ENCODE measurements around the gene RPP21.

The RPP21 gene

DNA sequence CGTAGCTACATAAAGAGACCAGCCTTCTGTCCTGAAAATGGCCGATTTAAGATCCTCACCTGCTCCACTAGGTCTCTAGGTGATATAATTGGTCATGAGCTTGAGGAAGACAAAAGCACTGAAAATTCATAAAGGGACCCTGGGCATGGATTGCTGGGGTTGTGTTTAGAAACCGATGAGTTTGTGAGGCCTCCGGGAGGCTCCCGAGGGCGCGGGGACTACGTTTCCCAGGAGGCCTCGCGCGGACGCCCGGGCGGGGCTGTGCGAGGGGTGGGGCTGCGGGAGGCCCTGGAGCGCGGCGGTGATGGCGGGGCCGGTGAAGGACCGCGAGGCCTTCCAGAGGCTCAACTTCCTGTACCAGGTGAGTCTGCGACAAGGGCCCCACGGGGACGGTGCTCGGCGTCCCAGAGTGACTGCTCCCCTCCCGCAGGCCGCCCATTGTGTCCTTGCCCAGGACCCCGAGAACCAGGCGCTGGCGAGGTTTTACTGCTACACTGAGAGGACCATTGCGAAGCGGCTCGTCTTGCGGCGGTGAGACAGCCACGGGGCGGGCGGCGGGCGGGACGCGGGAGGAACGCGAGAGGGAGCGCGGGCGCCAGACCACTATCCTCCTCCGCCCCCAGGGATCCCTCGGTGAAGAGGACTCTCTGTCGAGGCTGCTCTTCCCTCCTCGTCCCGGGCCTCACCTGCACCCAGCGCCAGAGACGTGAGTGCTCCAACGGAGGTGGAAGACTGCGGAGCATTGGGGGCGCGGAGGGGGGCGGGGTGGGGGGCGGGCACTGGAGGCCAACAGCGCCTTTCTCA, at the start of gene RPP21:
Gene RPP21, plus strand, starts transcription at position 289 of the 804 bp plus-strand sequence. Its CDS starts 16 bp downstream, at position 305.
- H3K27me3 ChIP-seq (ENCODE audit: insufficient read depth, low read depth, severe bottlenecking) = no peaks in the 10 kb centered on the region

DNA sequence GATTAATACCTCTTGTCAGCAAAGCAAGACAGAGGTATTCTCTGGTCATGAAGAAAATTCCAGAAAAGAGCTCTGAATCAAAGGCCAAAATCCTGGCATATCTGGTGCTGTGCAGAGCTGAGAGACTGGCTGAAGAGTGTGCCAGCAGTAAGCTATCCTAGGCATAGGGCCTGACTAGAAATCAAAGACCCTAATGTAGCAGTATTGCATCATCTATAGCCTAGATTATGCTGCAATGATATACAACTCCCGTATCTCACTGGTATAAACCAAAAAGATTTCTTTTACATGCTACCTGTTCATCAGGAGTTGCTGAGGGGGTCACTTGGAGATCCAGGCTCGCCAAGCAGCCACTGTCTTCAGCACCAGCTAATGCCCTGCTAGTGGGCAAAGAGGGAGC, 49.1 kb upstream of the RPP21 start:
- Histone ChIP-seq H3K27me3 (ENCODE audit: insufficient read depth, low read depth, severe bottlenecking) (no peaks in the 10 kb centered on the region), H3K27ac (no peak overlapping the region), H3K36me3 (peaks cover 51% of the 10 kb centered on the region), H3K4me3 (ENCODE audit: low read depth, low read length) (no peak overlapping the region), H3K9me3 (ENCODE audit: severe bottlenecking) (peaks cover 16% of the 10 kb centered on the region)
- DNase-seq = no peak
- TF ChIP-seq, protein P1, sequence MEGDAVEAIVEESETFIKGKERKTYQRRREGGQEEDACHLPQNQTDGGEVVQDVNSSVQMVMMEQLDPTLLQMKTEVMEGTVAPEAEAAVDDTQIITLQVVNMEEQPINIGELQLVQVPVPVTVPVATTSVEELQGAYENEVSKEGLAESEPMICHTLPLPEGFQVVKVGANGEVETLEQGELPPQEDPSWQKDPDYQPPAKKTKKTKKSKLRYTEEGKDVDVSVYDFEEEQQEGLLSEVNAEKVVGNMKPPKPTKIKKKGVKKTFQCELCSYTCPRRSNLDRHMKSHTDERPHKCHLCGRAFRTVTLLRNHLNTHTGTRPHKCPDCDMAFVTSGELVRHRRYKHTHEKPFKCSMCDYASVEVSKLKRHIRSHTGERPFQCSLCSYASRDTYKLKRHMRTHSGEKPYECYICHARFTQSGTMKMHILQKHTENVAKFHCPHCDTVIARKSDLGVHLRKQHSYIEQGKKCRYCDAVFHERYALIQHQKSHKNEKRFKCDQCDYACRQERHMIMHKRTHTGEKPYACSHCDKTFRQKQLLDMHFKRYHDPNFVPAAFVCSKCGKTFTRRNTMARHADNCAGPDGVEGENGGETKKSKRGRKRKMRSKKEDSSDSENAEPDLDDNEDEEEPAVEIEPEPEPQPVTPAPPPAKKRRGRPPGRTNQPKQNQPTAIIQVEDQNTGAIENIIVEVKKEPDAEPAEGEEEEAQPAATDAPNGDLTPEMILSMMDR (IDR thresholded peaks at IDR 0.05; ENCODE audit: low read depth, low read length) = no peak

More for the DNA sequence above, at the start of gene RPP21:
- peaks cover 48% of the 10 kb centered on the region for H3K36me3 ChIP-seq
- TF ChIP-seq, protein P1 (IDR thresholded peaks at IDR 0.05; ENCODE audit: low read depth, low read length) = 0 out of 2 replicates have a peak, but pooled peaks have one; percentile 2
- H3K4me3 ChIP-seq (ENCODE audit: low read depth, low read length) = peak within 1 kb of the TSS; percentile 67
- peak; percentile 95 for DNase-seq
- peak within 1 kb of the TSS; percentile 98 for H3K27ac ChIP-seq
- no peaks in the 10 kb centered on the region for H3K9me3 ChIP-seq (ENCODE audit: severe bottlenecking)

DNA sequence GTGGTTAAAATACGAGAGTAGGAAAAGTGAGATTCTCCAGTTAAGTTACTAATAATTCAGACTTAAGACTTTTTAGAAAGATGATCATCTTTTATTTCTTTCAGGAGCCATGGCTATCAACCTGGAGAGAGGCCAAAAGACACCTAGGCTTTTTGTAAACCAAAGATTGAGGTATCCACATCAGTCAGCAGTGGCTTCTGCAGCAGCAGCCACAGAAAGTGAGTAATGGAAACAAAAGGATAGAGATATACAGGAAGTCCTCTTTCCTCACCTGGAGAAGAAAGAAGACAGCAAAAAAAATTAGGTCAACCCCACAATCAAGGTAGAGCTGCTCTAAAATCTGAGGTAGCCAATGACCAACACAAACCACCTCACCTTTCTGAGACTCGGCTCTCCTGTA, 41.0 kb upstream of the RPP21 start:
- TF ChIP-seq, protein P1 (IDR thresholded peaks at IDR 0.05; ENCODE audit: low read depth, low read length) = no peak
- Histone ChIP-seq H3K4me3 (ENCODE audit: low read depth, low read length) (no peak overlapping the region), H3K36me3 (peaks cover 59% of the 10 kb centered on the region), H3K27ac (no peak overlapping the region), H3K9me3 (ENCODE audit: severe bottlenecking) (peaks cover 18% of the 10 kb centered on the region), H3K27me3 (ENCODE audit: insufficient read depth, low read depth, severe bottlenecking) (no peaks in the 10 kb centered on the region)
- DNase-seq = no peak

DNA sequence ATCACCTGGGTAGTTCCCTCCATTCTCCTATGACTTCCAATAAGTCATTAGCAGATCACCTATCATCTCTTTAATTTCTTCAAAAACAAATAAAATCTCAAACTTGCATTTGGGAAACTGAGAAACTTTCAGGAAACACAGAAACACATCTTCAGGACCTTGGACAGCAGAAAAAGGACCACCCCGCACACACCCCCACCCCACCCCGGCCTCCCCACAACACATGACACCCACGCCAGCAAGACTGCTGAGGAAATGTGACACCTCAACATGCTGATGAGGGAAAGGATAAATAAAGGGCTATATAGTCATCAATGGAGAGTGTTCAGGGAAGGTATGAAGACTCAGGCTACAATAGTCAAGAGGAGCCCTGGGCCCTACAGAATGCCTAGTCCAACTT, 33.9 kb upstream of the RPP21 start:
- H3K4me3 ChIP-seq (ENCODE audit: low read depth, low read length) = no peak overlapping the region
- TF ChIP-seq, protein P1 (IDR thresholded peaks at IDR 0.05; ENCODE audit: low read depth, low read length) = no peak
- DNase-seq = no peak
- H3K9me3 ChIP-seq (ENCODE audit: severe bottlenecking) = no peaks in the 10 kb centered on the region
- no peak overlapping the region for H3K27ac ChIP-seq
- peaks cover 64% of the 10 kb centered on the region for H3K36me3 ChIP-seq
- no peaks in the 10 kb centered on the region for H3K27me3 ChIP-seq (ENCODE audit: insufficient read depth, low read depth, severe bottlenecking)

DNA sequence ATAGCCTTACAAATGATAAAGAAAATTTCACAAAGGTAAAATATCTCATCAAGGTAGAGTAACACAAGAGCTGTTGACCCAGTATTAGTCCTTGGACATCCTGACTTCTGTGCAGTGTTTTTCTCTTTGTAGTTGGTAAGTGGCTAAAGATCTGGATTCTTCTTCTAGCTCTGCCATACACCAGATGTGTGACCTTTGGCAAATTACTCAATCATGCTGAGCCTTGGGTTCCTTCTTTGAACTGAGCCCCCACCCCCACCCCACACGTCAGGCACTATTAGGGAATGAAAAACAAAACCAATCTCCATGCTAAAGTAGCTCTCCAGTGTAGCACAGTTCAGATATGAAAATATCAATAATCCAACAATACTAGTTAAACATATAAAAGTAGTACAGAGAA, 33.3 kb upstream of the RPP21 start:
- Histone ChIP-seq H3K9me3 (ENCODE audit: severe bottlenecking) (no peaks in the 10 kb centered on the region), H3K27ac (no peak overlapping the region), H3K27me3 (ENCODE audit: insufficient read depth, low read depth, severe bottlenecking) (no peaks in the 10 kb centered on the region), H3K4me3 (ENCODE audit: low read depth, low read length) (no peak overlapping the region), H3K36me3 (peaks cover 63% of the 10 kb centered on the region)
- no peak for DNase-seq
- TF ChIP-seq, protein P1 (IDR thresholded peaks at IDR 0.05; ENCODE audit: low read depth, low read length) = no peak

Data from WERI-Rb-1 (cell line).